Measurements from ENCODE around the gene KLKB1. TPM values are rescaled to one million over a fixed set of nuclear protein-coding genes. Genes with fewer than 3 reads are reported as not detected.
A peak's percentile ranks its signal among the peaks of the same experiment; 100 is the strongest.
"Not testable (repeated sequence)": the region's sequence is repeated elsewhere in the genome, so short reads cannot be mapped to it uniquely, and the experiment has no call there.

The KLKB1 gene
- total RNA-seq, 1 donor from 2014 or later, result 0.34 TPM

DNA sequence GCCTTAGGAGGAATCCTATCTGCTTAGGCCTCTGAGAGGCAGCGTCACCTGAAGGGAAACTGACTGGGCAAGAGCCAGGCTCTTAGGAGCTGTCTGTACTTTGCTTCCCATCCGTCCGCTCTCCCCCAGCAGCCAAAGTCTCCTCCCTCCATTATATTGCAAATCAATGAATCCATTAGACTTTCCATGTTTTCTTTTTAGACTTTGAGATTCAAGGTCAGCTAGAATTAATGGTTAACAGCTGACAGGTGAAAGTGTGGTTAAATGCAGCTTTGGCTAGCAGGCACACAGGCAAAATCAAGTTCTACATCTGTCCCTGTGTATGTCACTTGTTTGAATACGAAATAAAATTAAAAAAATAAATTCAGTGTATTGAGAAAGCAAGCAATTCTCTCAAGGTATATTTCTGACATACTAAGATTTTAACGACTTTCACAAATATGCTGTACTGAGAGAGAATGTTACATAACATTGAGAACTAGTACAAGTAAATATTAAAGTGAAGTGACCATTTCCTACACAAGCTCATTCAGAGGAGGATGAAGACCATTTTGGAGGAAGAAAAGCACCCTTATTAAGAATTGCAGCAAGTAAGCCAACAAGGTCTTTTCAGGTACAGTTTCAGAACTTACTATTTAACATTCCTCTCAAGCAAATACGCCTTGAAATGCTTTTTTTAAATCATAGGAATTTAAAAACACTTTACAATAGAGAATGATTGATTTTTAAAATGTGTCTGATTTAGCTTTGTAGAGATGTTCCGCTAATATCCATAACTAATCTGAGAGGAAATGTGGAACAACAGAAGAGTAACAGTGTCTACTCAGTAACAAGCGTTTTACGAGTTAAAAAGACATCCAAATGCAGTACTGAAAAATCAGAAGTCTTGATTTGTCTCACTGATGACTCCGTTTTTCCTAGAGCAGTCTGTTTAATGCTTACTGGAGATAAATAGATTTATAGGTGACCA lies 38.7 kb downstream of the KLKB1 start, which contains the start of gene F11:
F11 (plus strand) TSS at position 507 of the 970 bp plus-strand sequence. CDS start 948 bp downstream, outside the sequence.
- no peak for DNase-seq

DNA sequence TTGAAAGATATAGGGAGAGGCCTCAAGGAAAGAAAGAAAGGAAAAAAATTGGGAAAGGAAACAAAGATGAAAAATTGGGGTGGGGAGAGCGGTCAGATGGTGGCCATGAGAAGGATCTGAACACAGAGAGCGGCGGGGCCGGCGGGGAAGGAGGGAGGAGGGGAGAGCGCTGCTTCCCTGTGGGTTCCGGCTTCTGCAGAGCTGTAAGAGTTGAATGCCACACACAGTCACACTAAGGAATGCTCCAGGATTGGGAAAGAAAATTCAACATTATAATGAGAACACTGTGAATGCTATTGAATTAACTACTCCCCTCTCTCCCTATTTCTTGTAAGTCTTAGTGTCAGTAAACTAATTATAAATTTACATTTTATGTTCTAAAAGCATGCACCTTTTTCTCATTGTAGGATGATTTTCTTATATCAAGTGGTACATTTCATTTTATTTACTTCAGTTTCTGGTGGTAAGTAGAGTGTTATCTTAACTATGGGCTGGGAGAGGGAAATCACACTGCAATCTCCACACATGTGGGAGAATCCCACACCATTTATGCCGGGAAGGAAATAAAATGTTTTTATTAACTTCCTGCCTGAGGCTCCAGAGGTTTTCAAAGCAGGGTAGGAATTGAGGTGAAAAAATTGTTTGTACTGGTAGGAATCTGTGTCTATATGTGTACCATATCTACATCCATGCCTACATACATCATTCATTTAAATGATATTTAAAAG lies 39.6 kb downstream of the KLKB1 start:
- DNase-seq, result no peak

DNA sequence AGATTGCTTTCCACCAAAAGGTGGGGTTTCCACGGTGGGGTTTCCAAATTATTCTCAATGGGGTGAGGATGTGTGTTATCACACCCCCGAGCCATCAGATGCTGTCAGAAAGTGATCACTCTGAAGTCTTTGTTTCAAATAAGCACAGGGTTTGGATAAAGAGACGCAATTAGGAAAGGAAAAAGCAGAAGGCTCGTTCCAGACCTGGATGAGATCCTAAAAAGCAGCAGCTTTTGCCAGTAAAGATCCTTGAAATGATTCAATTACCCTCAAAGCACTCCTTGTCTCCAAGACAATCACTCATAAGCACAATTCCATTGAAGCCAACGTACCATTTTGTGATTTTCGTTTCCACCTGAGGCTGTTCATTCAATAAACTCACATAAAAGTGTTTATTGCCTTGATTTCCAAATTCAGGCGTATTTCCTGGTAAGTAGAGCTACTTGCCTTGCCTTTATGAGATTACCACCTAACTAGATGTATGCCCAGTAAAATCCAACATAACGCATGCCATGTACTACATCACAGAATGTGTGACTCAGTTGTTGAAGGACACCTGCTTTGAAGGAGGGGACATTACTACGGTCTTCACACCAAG lies 43.9 kb downstream of the KLKB1 start:
- no peak for DNase-seq

DNA sequence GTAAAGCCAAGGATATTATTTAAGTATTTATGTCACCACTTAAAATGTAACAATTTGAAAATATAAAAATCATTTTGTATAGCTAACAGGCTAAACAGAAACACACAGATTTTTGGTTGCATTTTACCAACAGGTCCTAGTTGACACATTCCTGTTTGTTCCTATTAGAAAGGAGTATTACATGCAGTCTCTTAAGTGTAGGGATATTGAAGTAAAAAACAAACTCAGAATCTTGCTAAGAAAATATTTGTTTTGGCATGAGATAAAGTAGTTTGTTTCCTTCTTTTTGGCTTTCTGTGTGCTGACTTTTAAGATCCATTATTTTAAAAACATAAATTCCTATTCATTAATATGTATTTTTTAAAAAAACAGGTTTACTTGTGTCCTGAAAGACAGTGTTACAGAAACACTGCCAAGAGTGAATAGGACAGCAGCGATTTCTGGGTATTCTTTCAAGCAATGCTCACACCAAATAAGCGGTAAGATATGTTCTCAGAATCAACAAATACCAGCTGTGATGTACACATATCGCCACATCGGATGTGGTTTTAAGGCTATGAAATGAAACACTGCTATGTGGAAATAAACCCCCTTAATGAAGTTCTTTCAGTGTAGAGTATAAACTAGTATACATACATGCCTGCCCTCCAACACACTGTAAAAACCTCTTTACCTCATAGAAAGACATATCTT lies 45.5 kb downstream of the KLKB1 start:
- DNase-seq, result no peak

DNA sequence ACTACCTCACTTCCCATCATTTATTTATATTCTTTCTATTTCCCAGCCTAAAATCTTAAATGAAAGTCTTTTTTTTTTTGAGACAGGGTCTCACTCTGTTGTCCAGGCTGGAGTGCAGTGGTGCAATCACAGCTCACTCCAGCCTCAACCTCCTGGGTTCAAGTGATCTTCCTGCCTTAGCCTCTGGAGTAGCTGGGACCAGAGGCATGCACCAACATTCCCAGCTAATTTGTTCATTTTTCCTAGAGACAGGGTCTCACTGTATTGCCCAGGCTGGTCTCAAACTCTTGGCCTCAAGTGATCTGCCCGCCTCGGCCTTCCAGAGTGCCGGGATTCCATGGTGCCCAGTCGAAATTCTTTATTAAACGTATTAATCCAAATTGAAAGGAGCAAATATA lies 46.1 kb downstream of the KLKB1 start:
- not testable (repeated sequence) for DNase-seq

DNA sequence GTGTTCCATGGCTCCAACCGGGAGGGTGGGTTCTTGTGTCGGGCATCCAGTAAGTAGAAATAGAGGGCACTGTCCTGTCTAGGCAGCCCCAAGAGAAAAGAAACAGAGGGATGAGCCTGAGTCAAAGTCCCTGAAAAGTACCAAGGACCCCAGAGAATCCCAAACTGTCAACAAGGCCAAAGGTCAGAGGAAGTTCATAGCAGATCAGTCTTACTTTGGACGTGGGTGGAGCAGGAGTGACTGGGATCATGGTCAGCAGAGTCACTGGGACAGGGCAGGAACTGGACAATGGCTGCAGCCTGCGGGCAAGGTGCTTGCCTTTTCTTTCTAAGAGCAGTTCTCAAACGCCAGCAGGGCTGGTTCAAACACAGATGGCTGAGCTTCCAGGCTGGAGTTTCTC lies 56.0 kb downstream of the KLKB1 start:
- DNase-seq, result no peak

DNA sequence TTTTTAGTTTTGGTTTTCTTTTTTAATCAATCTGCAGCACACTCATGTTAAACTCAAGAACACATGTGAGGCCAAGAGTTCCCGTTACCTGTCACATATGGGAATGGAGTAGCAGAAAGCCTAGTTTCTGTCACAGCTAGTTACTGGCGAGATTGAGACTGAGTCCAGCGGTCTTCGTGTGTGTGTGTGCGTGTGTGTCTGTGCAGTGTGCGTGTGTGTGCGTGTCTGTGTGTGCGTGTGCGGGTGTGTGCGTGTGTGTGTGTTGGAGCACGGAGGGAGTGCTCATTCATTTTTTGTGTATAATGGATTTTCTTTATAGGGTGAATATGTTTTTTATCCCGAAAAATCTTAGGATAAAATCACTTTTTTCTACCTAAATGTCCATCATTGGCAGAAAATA lies 57.8 kb downstream of the KLKB1 start:
- no peak for DNase-seq

DNA sequence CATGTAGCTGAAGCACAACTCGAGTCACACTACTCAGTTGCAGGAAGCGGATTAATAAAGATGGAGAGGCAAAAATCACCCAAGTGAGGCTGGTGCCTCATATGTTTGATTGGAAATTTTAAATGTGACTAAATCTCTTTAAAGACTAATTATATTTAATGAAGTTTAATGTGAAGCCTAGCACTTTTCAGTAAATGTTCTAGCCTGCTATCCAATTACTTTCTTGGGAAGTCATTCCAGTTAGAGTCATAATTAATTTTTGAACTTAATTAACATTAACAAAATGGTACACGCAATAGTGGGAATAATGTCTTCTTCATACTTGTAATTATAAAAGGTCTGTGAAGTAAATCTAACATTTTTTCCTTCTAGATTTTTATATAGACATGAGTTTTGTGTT lies 59.3 kb downstream of the KLKB1 start:
- no peak for DNase-seq

DNA sequence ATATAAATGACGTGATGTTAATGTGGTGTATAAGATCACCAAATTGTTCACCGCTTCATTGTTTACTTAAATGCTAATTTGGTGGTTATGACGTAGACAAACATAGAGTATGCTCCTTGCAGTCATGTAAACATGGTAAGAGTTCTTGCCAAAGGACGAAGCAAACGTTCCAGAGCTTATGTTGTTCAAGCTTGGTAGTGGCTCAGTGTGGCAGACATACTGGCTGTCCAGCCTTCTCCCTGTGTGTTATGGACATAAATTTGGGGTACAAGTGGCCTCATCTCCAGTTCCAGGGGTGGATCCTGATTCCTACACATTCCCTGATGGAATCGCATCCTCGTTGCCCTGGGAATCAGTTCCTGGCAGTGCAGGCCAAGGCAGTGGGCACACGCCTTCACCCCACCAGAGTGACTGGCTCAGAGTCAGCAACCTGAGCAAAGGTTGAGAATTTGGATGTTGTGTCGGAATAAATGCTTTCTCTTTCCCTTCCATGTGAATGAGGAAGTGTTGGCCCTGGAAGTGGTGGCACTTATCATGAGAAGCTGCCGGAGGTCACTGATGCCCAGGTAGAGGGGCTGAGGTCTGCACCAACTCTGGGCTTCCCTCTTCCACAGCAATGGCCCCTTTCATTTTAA lies 64.1 kb downstream of the KLKB1 start:
- DNase-seq, result no peak

DNA sequence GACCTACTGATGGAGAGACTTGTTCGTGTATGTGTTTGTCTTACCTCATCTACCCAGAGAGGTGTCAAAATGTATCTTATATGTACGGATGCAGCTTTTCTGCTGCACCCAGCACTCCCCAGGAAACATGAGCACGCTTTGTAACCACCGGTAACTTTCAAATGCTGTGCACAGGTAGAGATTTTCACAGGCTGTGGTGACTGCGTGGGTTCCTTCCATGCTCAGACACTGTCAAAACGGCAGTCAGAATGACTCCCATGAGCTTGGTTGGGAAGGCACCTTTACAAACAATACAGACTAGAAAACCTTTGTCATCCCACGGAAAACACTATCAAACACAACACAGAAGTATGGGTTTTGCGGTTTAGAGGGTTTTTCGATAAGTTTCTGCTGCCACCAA lies 66.9 kb downstream of the KLKB1 start:
- no peak for DNase-seq

DNA sequence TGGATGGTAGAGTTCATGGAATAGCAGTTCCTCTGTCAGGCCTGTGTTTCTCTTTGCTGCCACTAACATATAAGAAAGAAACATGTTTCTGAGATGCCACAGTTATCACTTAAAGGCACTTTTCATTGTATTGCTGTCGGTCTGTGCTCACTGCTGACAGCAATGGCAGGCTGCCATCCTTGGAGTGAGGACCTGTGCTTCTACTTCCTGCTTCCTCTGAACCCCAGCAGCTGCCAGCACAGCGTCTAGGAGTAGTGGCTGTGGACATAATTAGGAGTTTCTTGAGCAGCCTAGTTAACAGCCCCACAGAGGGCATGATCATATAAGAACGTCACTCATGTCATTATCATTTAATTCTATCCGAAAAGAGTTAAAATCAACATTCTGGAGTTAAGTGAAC lies 69.2 kb downstream of the KLKB1 start:
- no peak for DNase-seq

DNA sequence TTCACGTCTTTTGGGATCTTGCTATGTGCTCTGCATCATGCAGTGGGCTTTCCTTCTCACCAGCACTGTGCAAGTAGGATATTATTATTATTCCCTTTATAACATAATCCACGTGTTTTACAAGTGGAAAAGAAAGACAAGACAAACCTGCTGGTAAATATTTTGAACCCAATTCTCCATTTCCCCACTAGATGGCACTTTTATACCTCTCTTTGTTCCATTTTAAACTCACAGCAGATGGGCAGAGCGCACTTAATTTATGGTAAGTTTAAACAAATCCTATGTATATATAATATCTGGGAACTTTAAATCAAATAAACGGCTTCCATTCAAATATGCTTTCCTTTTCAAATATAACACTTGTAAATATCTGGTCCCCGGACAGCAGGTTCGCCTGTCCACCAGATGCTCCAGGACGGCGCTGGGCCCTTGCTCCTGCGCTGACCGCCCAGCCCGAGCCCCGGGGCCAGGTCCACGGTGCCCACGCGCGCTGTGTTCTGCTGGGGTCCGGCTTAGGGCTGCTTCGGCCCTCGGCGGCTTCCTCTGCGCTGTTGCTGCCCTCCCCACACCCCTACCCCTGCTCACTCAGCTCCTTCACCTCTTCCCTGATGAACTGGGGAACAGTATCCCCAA lies 69.8 kb downstream of the KLKB1 start:
- peak; percentile 71 for DNase-seq

DNA sequence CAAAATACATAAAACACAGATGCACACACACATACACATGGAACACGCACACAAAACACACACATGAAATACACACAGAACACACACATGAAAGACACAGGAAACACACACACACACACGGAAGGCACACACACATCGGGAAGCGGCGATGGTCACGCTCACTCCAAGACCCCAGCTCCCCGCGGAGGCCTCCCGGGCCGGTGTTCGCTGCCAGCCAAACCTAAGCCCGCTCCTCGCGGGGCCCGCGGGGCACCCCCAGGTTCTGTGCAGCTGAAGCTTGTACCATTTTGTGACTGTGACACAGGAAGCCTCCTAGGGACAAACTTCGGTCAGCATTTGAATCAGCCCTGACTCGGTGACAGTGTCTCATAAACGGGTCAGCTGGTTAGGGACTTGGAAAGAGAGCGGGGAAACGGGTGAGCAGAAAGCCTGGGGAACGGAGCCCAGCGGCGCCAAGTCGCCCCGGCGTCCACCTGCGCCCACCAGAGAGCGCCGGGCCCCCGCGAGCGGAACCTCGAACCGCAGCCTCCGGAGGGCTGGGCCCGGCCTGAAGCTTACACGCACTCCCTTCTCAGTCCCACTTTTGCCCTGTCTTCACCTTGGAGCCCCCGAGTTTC lies 70.8 kb downstream of the KLKB1 start:
- no peak for DNase-seq

DNA sequence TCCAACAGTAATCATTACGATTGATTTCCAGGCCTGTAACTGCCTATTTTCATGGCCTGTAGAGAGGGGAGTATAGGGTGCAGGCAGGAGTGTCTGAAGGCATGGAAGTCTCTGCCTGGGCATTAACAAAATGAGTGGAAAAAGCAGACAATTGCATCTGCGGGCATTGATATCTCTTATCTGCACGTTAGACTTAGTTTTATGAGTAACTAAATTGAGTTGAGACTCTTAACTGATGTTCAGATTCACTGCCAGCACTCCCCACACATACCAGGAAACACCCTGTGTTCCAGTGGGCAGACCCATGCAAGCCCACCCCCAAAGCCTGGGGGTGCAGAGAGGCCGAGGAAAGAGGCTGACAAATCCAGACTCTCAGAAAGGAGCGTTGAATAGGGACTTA lies 72.0 kb downstream of the KLKB1 start:
- DNase-seq, result no peak

DNA sequence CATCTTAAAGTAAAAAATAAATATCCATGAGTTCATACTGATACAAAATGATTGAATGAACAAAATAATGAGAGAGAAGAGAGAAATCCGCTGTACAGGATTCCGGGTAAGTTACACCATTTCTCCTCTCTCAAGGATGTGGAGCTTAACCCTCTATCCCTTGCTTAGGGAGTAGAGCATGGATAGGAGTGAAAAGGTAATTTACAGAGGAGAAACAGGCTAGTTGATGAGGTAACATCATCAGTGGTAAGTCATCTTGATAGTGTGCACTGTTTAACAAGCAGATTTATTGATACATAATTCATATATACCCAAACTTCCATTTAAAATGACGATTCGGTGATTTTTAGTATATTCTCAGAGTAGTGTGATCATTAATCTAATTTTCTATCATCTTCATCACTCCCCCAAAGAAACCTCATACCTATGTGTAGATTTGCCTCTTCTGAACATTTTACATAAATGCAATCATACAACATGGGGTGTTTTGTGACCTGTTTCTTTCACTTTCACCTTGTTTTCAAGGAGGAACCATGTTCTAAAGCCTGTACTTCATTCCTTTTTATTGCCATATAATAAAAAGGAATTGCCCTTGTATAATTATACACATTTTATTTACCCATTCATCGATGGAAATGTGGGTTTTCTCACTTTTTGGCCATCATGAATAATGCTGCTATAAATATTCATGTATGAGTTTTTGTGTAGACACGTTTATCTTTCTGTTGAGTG lies 73.5 kb downstream of the KLKB1 start:
- no peak for DNase-seq

DNA sequence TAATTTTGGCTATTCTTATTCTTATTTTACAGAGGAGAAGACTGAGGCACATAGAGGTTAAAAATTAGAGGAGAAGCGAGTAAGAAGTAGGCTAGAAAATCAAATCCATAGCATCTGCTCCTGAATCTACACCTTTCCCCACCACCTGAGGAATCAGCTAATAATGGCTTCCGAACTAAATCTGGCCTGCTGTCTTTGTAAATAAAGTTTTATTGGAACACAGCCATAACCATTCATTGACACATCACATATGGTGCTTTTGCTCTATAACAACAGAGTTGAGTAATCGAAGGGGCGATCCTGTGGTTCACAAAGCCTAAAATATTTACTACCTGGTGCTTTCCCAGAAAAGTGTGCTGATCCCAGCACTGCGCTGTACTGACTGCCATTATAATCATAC lies 76.9 kb downstream of the KLKB1 start:
- DNase-seq, result no peak

DNA sequence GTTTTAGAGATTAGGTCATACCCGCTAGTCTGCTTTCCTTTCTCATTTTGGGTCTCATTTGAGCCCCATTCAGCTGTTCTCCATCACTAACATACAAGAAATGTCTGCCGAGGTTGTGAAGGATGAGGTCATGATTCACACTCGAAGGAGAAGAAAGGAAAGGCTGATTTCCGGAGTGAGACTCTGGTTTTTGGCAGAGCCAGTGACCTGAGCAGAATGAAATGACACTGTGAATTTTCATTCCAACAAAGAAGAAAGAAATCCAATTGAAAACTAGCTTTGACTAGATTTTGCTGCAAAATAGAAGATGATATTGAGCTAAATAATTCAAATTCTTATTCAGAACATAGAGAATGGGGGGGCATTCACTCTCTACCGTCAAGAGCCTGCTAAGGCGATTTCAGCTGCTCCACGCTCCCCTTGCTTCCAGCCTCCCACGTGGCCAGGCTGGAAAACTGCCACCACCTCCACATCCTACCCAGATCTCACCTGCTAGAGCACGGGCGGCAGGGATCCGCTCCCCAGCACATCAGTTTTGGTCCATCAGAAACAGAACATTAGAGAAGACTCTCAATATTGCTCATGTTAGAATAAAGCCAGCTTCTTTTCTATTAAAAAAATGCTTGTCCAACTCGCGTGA lies 77.7 kb downstream of the KLKB1 start:
- DNase-seq, result no peak

DNA sequence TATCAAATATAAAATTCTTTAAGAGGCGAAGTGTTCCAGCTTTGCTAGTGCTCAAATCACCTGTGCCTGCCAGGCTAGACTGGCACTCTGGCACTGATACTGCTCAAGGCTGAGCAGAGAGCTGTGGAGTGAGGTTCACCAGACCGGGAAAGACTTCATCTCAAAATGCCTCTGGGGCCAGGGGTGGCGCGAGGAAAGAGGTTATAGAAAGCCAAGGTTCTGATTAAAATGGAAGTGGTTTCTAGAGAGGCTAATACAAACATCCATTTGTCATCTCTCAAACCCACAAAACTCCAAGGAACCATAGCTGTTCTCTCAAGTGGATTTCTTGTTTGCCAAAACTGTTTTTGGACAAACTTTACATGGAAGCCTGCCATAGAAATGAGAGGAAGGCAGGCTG lies 80.2 kb downstream of the KLKB1 start:
- no peak for DNase-seq

DNA sequence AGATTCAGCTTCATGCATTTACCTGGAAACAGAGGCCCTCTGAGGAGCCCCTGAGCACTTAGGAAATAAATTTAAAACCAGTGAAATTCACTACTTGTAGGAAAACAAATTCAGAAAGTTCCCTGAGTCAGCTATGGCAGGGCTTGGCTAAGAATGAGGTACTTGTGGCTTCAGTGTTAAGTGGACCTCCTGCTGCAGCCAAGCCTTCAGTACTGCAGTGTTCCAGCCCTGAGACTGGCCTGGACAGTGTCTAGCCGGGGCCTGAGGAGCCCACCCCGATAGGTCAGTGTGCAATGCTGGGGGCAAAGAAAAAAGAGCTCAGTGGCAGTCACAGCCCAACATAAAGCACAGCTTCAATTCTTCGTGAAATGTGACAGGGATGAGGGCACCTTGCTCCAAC lies 80.6 kb downstream of the KLKB1 start:
- DNase-seq, result no peak

Data from dermis blood vessel endothelial cell (primary cell).